Kidney epithelial cell (primary cell): ENCODE measurements around the gene ATP11A. TPM values are rescaled to one million over a fixed set of nuclear protein-coding genes. Genes with fewer than 3 reads are reported as not detected.

Experiments used
- DNase-seq: peaks from one replicate; pipeline ENCODE4 v3.0.0-alpha.2; 2010; ENCODE audit warnings: low read depth
- H3K27me3 ChIP-seq: 2 replicates; pipeline ENCODE4 v1.6.0; 2011; ENCODE audit warnings: low read length; ENCODE audit not compliant: control insufficient read depth, insufficient read depth
- H3K36me3 ChIP-seq: 2 replicates; pipeline ENCODE4 v1.5.1; 2011; ENCODE audit warnings: low read length; ENCODE audit not compliant: control insufficient read depth, insufficient read depth
- H3K4me3 ChIP-seq: 2 replicates; pipeline ENCODE4 v1.5.1; 2011; ENCODE audit warnings: low read depth, mild to moderate bottlenecking, control low read depth, low read length
- CTCF ChIP-seq: IDR thresholded peaks from 2 replicates; pipeline ENCODE4 v1.5.1; 2011; ENCODE audit warnings: mild to moderate bottlenecking, moderate library complexity, low read length, control low read depth, inconsistent platforms; ENCODE audit not compliant: insufficient read depth, poor library complexity, severe bottlenecking
- total RNA-seq: library from RNA; depleted of rRNA; stranded (reverse); fragments of >200 nt; gene quantifications from 2 replicates; pipeline ENCODE4 v1.2.3, GENCODE V29; 2015

Gene ATP11A
- total RNA-seq, 1 donor from 2014 or later = 31.5 TPM

- no peak overlapping the region for H3K4me3 ChIP-seq
- no peak for TF ChIP-seq CTCF
- no peaks in the 10 kb centered on the region for H3K27me3 ChIP-seq
- no peak for DNase-seq
- no peaks in the 10 kb centered on the region for H3K36me3 ChIP-seq
Measured at GRCh38 chr13:112918266-112918665, 228.4 kb downstream of the ATP11A start.

GRCh38 chr13:112918746-112919145 is 228.9 kb downstream of the ATP11A start:
- no peak for TF ChIP-seq CTCF
- Histone ChIP-seq H3K27me3 (no peaks in the 10 kb centered on the region), H3K36me3 (no peaks in the 10 kb centered on the region), H3K4me3 (no peak overlapping the region)
- DNase-seq = no peak

GRCh38 chr13:112923962-112924361 is 234.1 kb downstream of the ATP11A start:
- Histone ChIP-seq H3K4me3 (no peak overlapping the region), H3K27me3 (no peaks in the 10 kb centered on the region), H3K36me3 (no peaks in the 10 kb centered on the region)
- no peak for TF ChIP-seq CTCF
- no peak for DNase-seq

- no peaks in the 10 kb centered on the region for H3K36me3 ChIP-seq
- H3K27me3 ChIP-seq = no peaks in the 10 kb centered on the region
- H3K4me3 ChIP-seq = no peak overlapping the region
- DNase-seq = no peak
- no peak for TF ChIP-seq CTCF
Measured at GRCh38 chr13:112924365-112924764, 234.5 kb downstream of the ATP11A start.

- no peak for DNase-seq
- Histone ChIP-seq H3K36me3 (no peaks in the 10 kb centered on the region), H3K27me3 (no peaks in the 10 kb centered on the region), H3K4me3 (no peak overlapping the region)
- no peak for TF ChIP-seq CTCF
Measured at GRCh38 chr13:112926003-112926402, 236.2 kb downstream of the ATP11A start.

- Histone ChIP-seq H3K27me3 (no peaks in the 10 kb centered on the region), H3K4me3 (no peak overlapping the region), H3K36me3 (no peaks in the 10 kb centered on the region)
- no peak for TF ChIP-seq CTCF
- DNase-seq = no peak
Measured at GRCh38 chr13:112926993-112927392, 237.2 kb downstream of the ATP11A start.
